HepG2 (cell line): ENCODE measurements around the gene DCPS. TPM values are rescaled to one million over a fixed set of nuclear protein-coding genes. Genes with fewer than 3 reads are reported as not detected.

Experiments
- DBP ChIP-seq: sonication (generic); formaldehyde crosslinking; IDR thresholded peaks from 2 replicates; pipeline ENCODE4 v1.4.0; 2020; ENCODE audit warnings: missing genetic modification reagents; ENCODE audit errors: not compliant biosample characterization
- DDIT3 ChIP-seq: sonication (generic); formaldehyde crosslinking; IDR thresholded peaks from 2 replicates; pipeline ENCODE4 v1.4.0; 2020; ENCODE audit warnings: mild to moderate bottlenecking, missing genetic modification reagents
- MTF1 ChIP-seq: sonication (generic); formaldehyde crosslinking; IDR thresholded peaks from 2 replicates; pipeline ENCODE4 v1.5.0; 2020; ENCODE audit warnings: missing genetic modification reagents
- NR1H2 ChIP-seq: sonication (generic); formaldehyde crosslinking; IDR thresholded peaks from 2 replicates; pipeline ENCODE4 v1.8.1; 2022; ENCODE audit warnings: low read depth, missing genetic modification reagents, borderline replicate concordance
- PITX1 ChIP-seq: sonication (generic); formaldehyde crosslinking; IDR thresholded peaks from 2 replicates; pipeline ENCODE4 v1.5.1; 2020; ENCODE audit warnings: mild to moderate bottlenecking, missing genetic modification reagents
- SIX4 ChIP-seq: sonication (generic); formaldehyde crosslinking; IDR thresholded peaks from 2 replicates; pipeline ENCODE4 v1.4.0; 2020; ENCODE audit warnings: missing genetic modification reagents
- SOX6 ChIP-seq, 2 experiments: fragments of 450-650 bp in 1 of 2; sonication (generic) in 1 of 2; formaldehyde crosslinking in 1 of 2; IDR thresholded peaks; 2 replicates each; pipeline versions ENCODE4 v1.4.0 to v1.6.1; 2017 to 2020; ENCODE audit warnings: antibody characterized with exemption in 1 of 2, mild to moderate bottlenecking in 1 of 2, missing genetic modification reagents in 1 of 2
- STAG1 ChIP-seq: sonication (generic); formaldehyde crosslinking; IDR thresholded peaks from 2 replicates; pipeline ENCODE4 v1.4.0; 2020; ENCODE audit warnings: missing genetic modification reagents
- TRAFD1 ChIP-seq: sonication (generic); formaldehyde crosslinking; IDR thresholded peaks from 2 replicates; pipeline ENCODE4 v1.5.1; 2020; ENCODE audit warnings: missing genetic modification reagents, mild to moderate bottlenecking, borderline replicate concordance
- ZBTB26 ChIP-seq: IDR thresholded peaks from 2 replicates; pipeline ENCODE4 v1.6.1; 2016; ENCODE audit warnings: missing compliant biosample characterization, missing genetic modification reagents, borderline replicate concordance
- ZFAT ChIP-seq: sonication (generic); formaldehyde crosslinking; conservative IDR thresholded peaks from 2 replicates; pipeline ENCODE4 v1.8.1; 2023; ENCODE audit warnings: missing genetic modification reagents, inconsistent platforms
- ZHX1 ChIP-seq: sonication (generic); formaldehyde crosslinking; IDR thresholded peaks from 2 replicates; pipeline ENCODE4 v1.8.1; 2022; ENCODE audit warnings: low read depth, mild to moderate bottlenecking, missing genetic modification reagents
- ZNF253 ChIP-seq: sonication (generic); formaldehyde crosslinking; IDR thresholded peaks from 2 replicates; pipeline ENCODE4 v1.8.0; 2022; ENCODE audit warnings: mild to moderate bottlenecking, missing genetic modification reagents, borderline replicate concordance
- ZNF615 ChIP-seq: sonication (generic); formaldehyde crosslinking; IDR thresholded peaks from 2 replicates; pipeline ENCODE4 v1.5.0; 2020; ENCODE audit warnings: mild to moderate bottlenecking, missing genetic modification reagents, borderline replicate concordance
- ZNF639 ChIP-seq: conservative IDR thresholded peaks from 2 replicates; pipeline ENCODE4 v1.6.1; 2018; ENCODE audit warnings: missing genetic modification reagents
- ZSCAN22 ChIP-seq: sonication (generic); formaldehyde crosslinking; IDR thresholded peaks from 2 replicates; pipeline ENCODE4 v1.4.0; 2020; ENCODE audit warnings: mild to moderate bottlenecking, missing genetic modification reagents
- polyA plus RNA-seq, 8 experiments: library from polyadenylated mRNA; depleted of rRNA in 3 of 8; stranded (reverse) in 7 of 8; unstranded in 1 of 8; fragments of >200 nt; fragmentation: Illumina TruSeq in 4 of 8; extraction: Trizol in 4 of 8; gene quantifications; 2 replicates each; pipeline versions ENCODE4 v1.2.1 to v1.2.3, GENCODE V29; 2011 to 2016; ENCODE audit warnings: low read depth in 4 of 8, missing spikeins in 1 of 8, mixed read lengths in 1 of 8; ENCODE audit not compliant: insufficient read depth in 1 of 8
- total RNA-seq, 5 experiments: library from RNA; depleted of rRNA; stranded (reverse); fragments of >200 nt; fragmentation: Illumina TruSeq; extraction: Trizol; gene quantifications; 2 replicates each; pipeline ENCODE4 v1.2.3, GENCODE V29; 2016; ENCODE audit warnings: low read depth in 1 of 5

Gene DCPS
- total and polyA plus RNA-seq, 2 of the 13 experiments (the other 11 are each of a cell fraction or from before 2014, with no cell fraction given), result 21.9 to 22.5 TPM

GRCh38 chr11:126303623-126304456, at the start of gene DCPS (continued):
- TF ChIP-seq ZFAT (CRISPR knock-in tag) (0 out of 2 replicates have a peak, but pooled peaks have one; percentile 48), STAG1 (CRISPR knock-in tag) (no peak; the same call in 1 of the 2 replicates), DDIT3 (no peak), DBP (peak; percentile 83), ZHX1 (CRISPR knock-in tag) (peak; percentile 88; the same call in 1 of the 2 replicates), PITX1 (CRISPR knock-in tag) (peak; percentile 62), SOX6 (IDR thresholded peaks at IDR 0.05) (no peak), SOX6 (CRISPR knock-in tag; IDR thresholded peaks at IDR 0.05) (peak; percentile 77), MTF1 (peak; percentile 66; the same call in 1 of the 2 replicates), ZNF615 (CRISPR knock-in tag) (no peak; the same call in 1 of the 2 replicates), ZBTB26 (CRISPR knock-in tag) (no peak; the same call in 1 of the 2 replicates), NR1H2 (peak; percentile 83; the same call in 1 of the 2 replicates), SIX4 (CRISPR knock-in tag) (no peak), ZNF253 (peak; percentile 91; the same call in 1 of the 2 replicates), ZSCAN22 (CRISPR knock-in tag) (no peak), ZNF639 (peak; percentile 70; the same call in 1 of the 2 replicates), TRAFD1 (CRISPR knock-in tag) (peak; percentile 55; the same call in 1 of the 2 replicates)
